ENCODE data around the gene RGMB. TPM values are rescaled to one million over a fixed set of nuclear protein-coding genes. Genes with fewer than 3 reads are reported as not detected.

RGMB gene
- total RNA-seq, 1 donor: 70.9 TPM

DNA sequence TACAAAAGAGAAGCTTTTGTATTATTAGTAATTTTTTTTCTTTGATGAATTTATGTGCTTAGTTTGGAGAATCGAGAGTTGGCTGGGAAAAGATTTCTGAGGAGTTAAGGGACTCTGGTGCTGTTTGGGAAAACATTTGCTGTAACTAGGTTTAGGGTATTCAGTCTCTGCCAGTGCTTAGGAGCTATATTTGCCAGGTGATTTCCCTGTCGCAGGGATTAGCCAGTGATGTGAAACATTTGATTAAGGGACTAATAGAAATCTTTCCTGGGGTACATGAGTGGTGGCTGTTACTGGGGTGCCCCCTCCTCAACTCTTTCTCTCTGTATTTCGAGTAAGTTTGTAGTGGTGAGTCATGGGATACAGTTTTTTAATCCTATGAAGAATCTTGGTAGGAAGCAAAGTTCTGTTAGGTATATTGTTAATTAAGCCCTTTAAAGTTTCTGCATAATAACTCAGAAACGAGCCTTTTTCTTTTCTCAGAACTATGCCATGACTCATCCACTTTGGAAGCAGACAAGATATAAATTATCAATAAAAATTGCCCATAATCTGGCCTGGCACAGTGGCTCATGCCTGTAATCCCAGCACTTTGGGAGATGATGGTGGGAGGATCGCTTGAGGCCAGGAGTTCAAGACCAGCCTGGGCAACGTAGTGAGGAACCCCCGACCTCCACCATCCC, 18.6 kb downstream of the RGMB start:
- Histone ChIP-seq H3K27ac (ENCODE audit: low read depth, low read length) (peak overlapping the region; percentile 58), H3K9me3 (ENCODE audit: low read depth, low read length) (no peaks in the 10 kb centered on the region), H3K27me3 (ENCODE audit: insufficient read depth, low read length) (no peaks in the 10 kb centered on the region), H3K79me2 (ENCODE audit: insufficient read depth, low read length) (peaks cover 82% of the 10 kb centered on the region), H3K4me1 (ENCODE audit: insufficient read depth, low read length) (peaks cover 53% of the 10 kb centered on the region), H3K4me2 (ENCODE audit: insufficient read depth, low read length) (no peak overlapping the region), H2AFZ (ENCODE audit: low read length) (no peak overlapping the region), H3K4me3 (ENCODE audit: insufficient read depth, low read length) (no peak overlapping the region), H3K36me3 (ENCODE audit: insufficient read depth, low read length) (peaks cover 68% of the 10 kb centered on the region), H4K20me1 (ENCODE audit: insufficient read depth, low read length) (peaks cover 62% of the 10 kb centered on the region)
- DNase-seq (ENCODE audit: insufficient read length, low spot score, missing footprints): no peak
- TF ChIP-seq, protein P1, sequence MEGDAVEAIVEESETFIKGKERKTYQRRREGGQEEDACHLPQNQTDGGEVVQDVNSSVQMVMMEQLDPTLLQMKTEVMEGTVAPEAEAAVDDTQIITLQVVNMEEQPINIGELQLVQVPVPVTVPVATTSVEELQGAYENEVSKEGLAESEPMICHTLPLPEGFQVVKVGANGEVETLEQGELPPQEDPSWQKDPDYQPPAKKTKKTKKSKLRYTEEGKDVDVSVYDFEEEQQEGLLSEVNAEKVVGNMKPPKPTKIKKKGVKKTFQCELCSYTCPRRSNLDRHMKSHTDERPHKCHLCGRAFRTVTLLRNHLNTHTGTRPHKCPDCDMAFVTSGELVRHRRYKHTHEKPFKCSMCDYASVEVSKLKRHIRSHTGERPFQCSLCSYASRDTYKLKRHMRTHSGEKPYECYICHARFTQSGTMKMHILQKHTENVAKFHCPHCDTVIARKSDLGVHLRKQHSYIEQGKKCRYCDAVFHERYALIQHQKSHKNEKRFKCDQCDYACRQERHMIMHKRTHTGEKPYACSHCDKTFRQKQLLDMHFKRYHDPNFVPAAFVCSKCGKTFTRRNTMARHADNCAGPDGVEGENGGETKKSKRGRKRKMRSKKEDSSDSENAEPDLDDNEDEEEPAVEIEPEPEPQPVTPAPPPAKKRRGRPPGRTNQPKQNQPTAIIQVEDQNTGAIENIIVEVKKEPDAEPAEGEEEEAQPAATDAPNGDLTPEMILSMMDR (IDR thresholded peaks at IDR 0.05; ENCODE audit: extremely low read depth, low read depth, low read length): no peak

DNA sequence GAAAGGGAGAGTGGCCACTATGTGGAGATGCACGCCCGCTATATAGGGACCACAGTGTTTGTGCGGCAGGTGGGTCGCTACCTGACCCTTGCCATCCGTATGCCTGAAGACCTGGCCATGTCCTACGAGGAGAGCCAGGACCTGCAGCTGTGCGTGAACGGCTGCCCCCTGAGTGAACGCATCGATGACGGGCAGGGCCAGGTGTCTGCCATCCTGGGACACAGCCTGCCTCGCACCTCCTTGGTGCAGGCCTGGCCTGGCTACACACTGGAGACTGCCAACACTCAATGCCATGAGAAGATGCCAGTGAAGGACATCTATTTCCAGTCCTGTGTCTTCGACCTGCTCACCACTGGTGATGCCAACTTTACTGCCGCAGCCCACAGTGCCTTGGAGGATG, 19.8 kb downstream of the RGMB start:
- TF ChIP-seq, protein P1 (IDR thresholded peaks at IDR 0.05; ENCODE audit: extremely low read depth, low read depth, low read length): no peak
- H3K9me3 ChIP-seq (ENCODE audit: low read depth, low read length): no peaks in the 10 kb centered on the region
- H4K20me1 ChIP-seq (ENCODE audit: insufficient read depth, low read length): peaks cover 52% of the 10 kb centered on the region
- H3K4me3 ChIP-seq (ENCODE audit: insufficient read depth, low read length): no peak overlapping the region
- DNase-seq (ENCODE audit: insufficient read length, low spot score, missing footprints): no peak
- H3K4me1 ChIP-seq (ENCODE audit: insufficient read depth, low read length): peaks cover 42% of the 10 kb centered on the region
- peaks cover 71% of the 10 kb centered on the region for H3K79me2 ChIP-seq (ENCODE audit: insufficient read depth, low read length)
- no peak overlapping the region for H2AFZ ChIP-seq (ENCODE audit: low read length)
- no peak overlapping the region for H3K4me2 ChIP-seq (ENCODE audit: insufficient read depth, low read length)
- peaks cover 57% of the 10 kb centered on the region for H3K36me3 ChIP-seq (ENCODE audit: insufficient read depth, low read length)
- H3K27me3 ChIP-seq (ENCODE audit: insufficient read depth, low read length): no peaks in the 10 kb centered on the region
- no peak overlapping the region for H3K27ac ChIP-seq (ENCODE audit: low read depth, low read length)

DNA sequence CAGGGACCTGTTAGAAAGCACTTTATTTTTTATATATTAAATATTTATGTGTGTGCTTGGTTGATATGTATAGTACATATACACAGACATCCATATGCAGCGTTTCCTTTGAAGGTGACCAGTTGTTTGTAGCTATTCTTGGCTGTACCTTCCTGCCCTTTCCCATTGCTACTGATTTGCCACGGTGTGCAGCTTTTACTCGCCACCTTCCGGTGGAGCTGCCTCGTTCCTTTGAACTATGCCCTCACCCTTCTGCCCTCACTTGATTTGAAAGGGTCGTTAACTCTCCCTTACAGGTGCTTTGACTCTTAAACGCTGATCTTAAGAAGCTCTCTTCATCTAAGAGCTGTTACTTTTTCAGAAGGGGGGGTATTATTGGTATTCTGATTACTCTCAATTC, 20.5 kb downstream of the RGMB start:
- H3K27me3 ChIP-seq (ENCODE audit: insufficient read depth, low read length): no peaks in the 10 kb centered on the region
- peaks cover 49% of the 10 kb centered on the region for H3K36me3 ChIP-seq (ENCODE audit: insufficient read depth, low read length)
- TF ChIP-seq, protein P1 (IDR thresholded peaks at IDR 0.05; ENCODE audit: extremely low read depth, low read depth, low read length): no peak
- H3K9me3 ChIP-seq (ENCODE audit: low read depth, low read length): no peaks in the 10 kb centered on the region
- no peak overlapping the region for H3K4me3 ChIP-seq (ENCODE audit: insufficient read depth, low read length)
- H2AFZ ChIP-seq (ENCODE audit: low read length): no peak overlapping the region
- peaks cover 36% of the 10 kb centered on the region for H3K4me1 ChIP-seq (ENCODE audit: insufficient read depth, low read length)
- peaks cover 63% of the 10 kb centered on the region for H3K79me2 ChIP-seq (ENCODE audit: insufficient read depth, low read length)
- no peak overlapping the region for H3K4me2 ChIP-seq (ENCODE audit: insufficient read depth, low read length)
- DNase-seq (ENCODE audit: insufficient read length, low spot score, missing footprints): no peak
- H3K27ac ChIP-seq (ENCODE audit: low read depth, low read length): no peak overlapping the region
- H4K20me1 ChIP-seq (ENCODE audit: insufficient read depth, low read length): peaks cover 44% of the 10 kb centered on the region

DNA sequence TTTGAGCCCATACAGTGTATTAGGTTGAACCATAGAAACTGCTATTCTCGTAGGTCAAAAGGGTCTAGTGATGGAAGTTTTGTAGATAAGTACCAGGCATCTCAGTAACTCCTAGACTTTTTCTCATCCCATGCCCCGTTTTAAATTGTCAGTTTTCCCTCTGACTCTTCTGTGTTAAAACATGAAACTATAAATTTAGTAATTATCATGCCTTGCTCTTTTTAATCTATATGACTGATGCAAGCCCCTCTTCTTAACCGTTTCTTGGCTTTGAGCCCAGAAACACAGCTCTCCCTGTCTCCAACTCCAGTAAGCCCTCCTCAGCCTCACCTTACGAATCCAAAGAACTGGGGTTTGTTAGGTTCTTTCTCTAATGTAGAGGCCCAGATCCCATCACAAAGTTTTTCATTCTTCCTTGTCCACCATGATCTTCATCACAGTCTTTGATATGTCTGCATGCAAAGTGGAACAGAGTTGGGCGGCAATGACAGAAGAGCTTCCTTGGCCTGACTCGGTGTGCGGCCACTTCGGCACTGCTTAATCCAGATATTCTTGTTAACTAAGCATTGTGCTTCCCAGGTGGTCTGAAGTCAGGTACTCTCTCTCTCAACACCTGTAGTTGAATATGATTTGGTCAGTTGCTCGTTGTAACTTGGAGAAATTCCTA, 21.1 kb downstream of the RGMB start:
- Histone ChIP-seq H3K27ac (ENCODE audit: low read depth, low read length) (peak overlapping the region; percentile 3), H2AFZ (ENCODE audit: low read length) (no peak overlapping the region), H3K4me2 (ENCODE audit: insufficient read depth, low read length) (no peak overlapping the region), H3K36me3 (ENCODE audit: insufficient read depth, low read length) (peaks cover 46% of the 10 kb centered on the region), H3K9me3 (ENCODE audit: low read depth, low read length) (no peaks in the 10 kb centered on the region), H3K4me3 (ENCODE audit: insufficient read depth, low read length) (no peak overlapping the region), H4K20me1 (ENCODE audit: insufficient read depth, low read length) (peaks cover 41% of the 10 kb centered on the region), H3K27me3 (ENCODE audit: insufficient read depth, low read length) (no peaks in the 10 kb centered on the region), H3K79me2 (ENCODE audit: insufficient read depth, low read length) (peaks cover 57% of the 10 kb centered on the region), H3K4me1 (ENCODE audit: insufficient read depth, low read length) (peaks cover 30% of the 10 kb centered on the region)
- no peak for DNase-seq (ENCODE audit: insufficient read length, low spot score, missing footprints)
- TF ChIP-seq, protein P1 (IDR thresholded peaks at IDR 0.05; ENCODE audit: extremely low read depth, low read depth, low read length): no peak

Measured in osteoblast (primary cell).